ENCODE data around the gene TAS2R41.

GRCh38 chr7:143505838-143506237, 28.2 kb downstream of the TAS2R41 start:
- TF ChIP-seq CTCF (IDR thresholded peaks at IDR 0.05): no peak
- TF ChIP-seq POLR2A (IDR thresholded peaks at IDR 0.05): no peak
- no peak for TF ChIP-seq EP300 (IDR thresholded peaks at IDR 0.05)
